Left ventricle myocardium inferior (tissue), 1 donor: ENCODE data around the gene GAPDHS. TPM values are rescaled to one million over a fixed set of nuclear protein-coding genes. Genes with fewer than 3 reads are reported as not detected.

ENCODE experiments used
- DNase-seq: peaks from one replicate; pipeline ENCODE4 v3.0.0-alpha.2; 2020
- H3K27ac ChIP-seq: fragments of 200-600 bp; replicated peaks from 2 replicates; pipeline ENCODE4 v1.8.0; 2021
- H3K27me3 ChIP-seq: fragments of 200-600 bp; 2 replicates; pipeline ENCODE4 v1.8.0; 2021; ENCODE audit warnings: low read depth
- H3K36me3 ChIP-seq: fragments of 200-600 bp; 2 replicates; pipeline ENCODE4 v1.8.0; 2021
- H3K4me1 ChIP-seq: fragments of 200-600 bp; 2 replicates; pipeline ENCODE4 v1.8.0; 2021
- H3K4me3 ChIP-seq: fragments of 200-600 bp; 2 replicates; pipeline ENCODE4 v1.8.0; 2021; ENCODE audit warnings: mild to moderate bottlenecking, moderate library complexity
- H3K9me3 ChIP-seq: fragments of 200-600 bp; replicated peaks from 2 replicates; pipeline ENCODE4 v1.8.0; 2021
- intact Hi-C: fragments of 100-400 bp; cut with micrococcal nuclease; formaldehyde crosslinking; loops from one replicate; pipeline ENCODE4 v1.11.0; 2022
- total RNA-seq: library from RNA; stranded (reverse); fragmentation: NEBNext Ultra II Directional; extraction: Animal tissue kit (Norgen Biotek cat#: 25700); gene quantifications from one replicate; pipeline ENCODE4 v1.2.1, GENCODE V29; 2021
- TF ChIP-seq, protein P1 (sequence below): fragments of 200-600 bp; IDR thresholded peaks from 2 replicates; pipeline ENCODE4 v1.8.0; 2021; ENCODE audit warnings: antibody characterized with exemption, mild to moderate bottlenecking, borderline replicate concordance
- donor health status: DM: no; HTN: yes; CAD: no; lungs with severe emphysema.

Gene GAPDHS
- total RNA-seq, 1 donor from 2014 or later, result not detected

- no peaks in the 10 kb centered on the region for H3K27me3 ChIP-seq
- H3K4me3 ChIP-seq, result no peak overlapping the region
- no peaks in the 10 kb centered on the region for H3K36me3 ChIP-seq
- DNase-seq, result no peak
- TF ChIP-seq, protein P1, sequence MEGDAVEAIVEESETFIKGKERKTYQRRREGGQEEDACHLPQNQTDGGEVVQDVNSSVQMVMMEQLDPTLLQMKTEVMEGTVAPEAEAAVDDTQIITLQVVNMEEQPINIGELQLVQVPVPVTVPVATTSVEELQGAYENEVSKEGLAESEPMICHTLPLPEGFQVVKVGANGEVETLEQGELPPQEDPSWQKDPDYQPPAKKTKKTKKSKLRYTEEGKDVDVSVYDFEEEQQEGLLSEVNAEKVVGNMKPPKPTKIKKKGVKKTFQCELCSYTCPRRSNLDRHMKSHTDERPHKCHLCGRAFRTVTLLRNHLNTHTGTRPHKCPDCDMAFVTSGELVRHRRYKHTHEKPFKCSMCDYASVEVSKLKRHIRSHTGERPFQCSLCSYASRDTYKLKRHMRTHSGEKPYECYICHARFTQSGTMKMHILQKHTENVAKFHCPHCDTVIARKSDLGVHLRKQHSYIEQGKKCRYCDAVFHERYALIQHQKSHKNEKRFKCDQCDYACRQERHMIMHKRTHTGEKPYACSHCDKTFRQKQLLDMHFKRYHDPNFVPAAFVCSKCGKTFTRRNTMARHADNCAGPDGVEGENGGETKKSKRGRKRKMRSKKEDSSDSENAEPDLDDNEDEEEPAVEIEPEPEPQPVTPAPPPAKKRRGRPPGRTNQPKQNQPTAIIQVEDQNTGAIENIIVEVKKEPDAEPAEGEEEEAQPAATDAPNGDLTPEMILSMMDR, result no peak
- H3K9me3 ChIP-seq, result no peaks in the 10 kb centered on the region
- peaks cover 15% of the 10 kb centered on the region for H3K4me1 ChIP-seq
- intact Hi-C loops, result loop anchor here (10.0 kb wide), 1 partner anchor 143 kb away; the partner anchor contains the start of gene FFAR3
- no peak overlapping the region for H3K27ac ChIP-seq
Measured at GRCh38 chr19:35498220-35498619, 35.0 kb upstream of the GAPDHS start.

DNA sequence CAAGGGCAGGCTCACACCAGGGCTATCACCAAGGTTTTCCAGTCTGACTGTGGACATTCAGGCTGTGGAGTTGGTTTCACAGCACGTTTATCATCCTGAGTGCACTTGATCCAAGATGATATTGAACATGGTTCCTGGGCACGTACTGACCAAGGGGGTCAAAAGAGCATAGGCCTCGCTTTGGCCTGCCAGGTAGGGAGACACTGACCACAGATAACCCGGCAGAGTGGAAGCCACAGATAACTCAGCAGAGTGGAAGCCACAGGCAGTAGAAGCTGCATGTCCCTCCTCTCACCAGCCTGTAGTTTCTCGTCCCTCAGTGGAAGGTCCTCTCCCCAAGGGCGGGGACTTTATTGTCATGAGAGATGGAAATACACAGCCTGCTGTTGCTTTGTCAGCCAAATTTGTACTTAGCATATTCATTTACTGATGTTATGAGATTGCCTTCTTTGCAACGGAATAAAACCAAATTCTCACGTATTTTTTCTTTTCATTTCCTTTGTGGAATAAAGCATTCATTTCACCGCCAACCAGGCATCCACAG, 34.2 kb upstream of the GAPDHS start:
- no peak overlapping the region for H3K4me3 ChIP-seq
- H3K27ac ChIP-seq, result no peak overlapping the region
- no peaks in the 10 kb centered on the region for H3K36me3 ChIP-seq
- TF ChIP-seq, protein P1, result no peak
- no peak for DNase-seq
- intact Hi-C loops, result loop anchor here (10.0 kb wide), 1 partner anchor 144 kb away; the partner anchor contains the start of gene FFAR3
- H3K4me1 ChIP-seq, result peaks cover 15% of the 10 kb centered on the region
- H3K9me3 ChIP-seq, result no peaks in the 10 kb centered on the region
- H3K27me3 ChIP-seq, result no peaks in the 10 kb centered on the region

- H3K27me3 ChIP-seq, result peaks cover 1% of the 10 kb centered on the region
- intact Hi-C loops, result no loop called here
- H3K9me3 ChIP-seq, result no peaks in the 10 kb centered on the region
- TF ChIP-seq, protein P1, result no peak
- no peak overlapping the region for H3K27ac ChIP-seq
- H3K4me3 ChIP-seq, result no peak overlapping the region
- no peaks in the 10 kb centered on the region for H3K36me3 ChIP-seq
- peaks cover 8% of the 10 kb centered on the region for H3K4me1 ChIP-seq
- DNase-seq, result no peak
Measured at GRCh38 chr19:35500611-35501010, 32.6 kb upstream of the GAPDHS start.

- intact Hi-C loops, result no loop called here
- no peaks in the 10 kb centered on the region for H3K36me3 ChIP-seq
- H3K4me3 ChIP-seq, result no peak overlapping the region
- peaks cover 7% of the 10 kb centered on the region for H3K4me1 ChIP-seq
- DNase-seq, result no peak
- no peak overlapping the region for H3K27ac ChIP-seq
- TF ChIP-seq, protein P1, result no peak
- no peaks in the 10 kb centered on the region for H3K9me3 ChIP-seq
- peaks cover 12% of the 10 kb centered on the region for H3K27me3 ChIP-seq
Measured at GRCh38 chr19:35501684-35502083, 31.6 kb upstream of the GAPDHS start.

GRCh38 chr19:35502751-35503150, 30.5 kb upstream of the GAPDHS start:
- no peak overlapping the region for H3K4me3 ChIP-seq
- H3K9me3 ChIP-seq, result no peaks in the 10 kb centered on the region
- intact Hi-C loops, result no loop called here
- H3K4me1 ChIP-seq, result peaks cover 7% of the 10 kb centered on the region
- TF ChIP-seq, protein P1, result no peak
- no peaks in the 10 kb centered on the region for H3K36me3 ChIP-seq
- H3K27ac ChIP-seq, result no peak overlapping the region
- peaks cover 23% of the 10 kb centered on the region for H3K27me3 ChIP-seq
- no peak for DNase-seq

DNA sequence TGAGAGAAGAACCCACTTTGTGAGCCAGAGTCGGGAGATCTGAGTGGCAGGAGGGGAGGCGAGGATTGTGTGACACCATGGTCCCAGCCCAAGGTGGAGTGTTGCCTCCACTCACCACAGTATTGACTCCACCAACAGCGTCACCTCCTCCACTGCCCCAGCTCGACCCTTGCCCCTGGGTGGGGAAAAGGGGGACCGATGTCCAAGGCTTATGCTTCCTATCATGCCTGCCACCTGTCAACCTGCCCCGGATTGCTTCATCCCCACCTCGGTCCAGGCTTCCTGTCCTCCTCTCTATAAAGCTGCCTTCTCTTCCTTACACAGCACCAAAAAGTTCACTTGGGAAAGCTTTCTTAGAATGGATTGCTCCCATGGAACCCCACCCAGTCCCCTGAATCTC, 27.2 kb upstream of the GAPDHS start:
- TF ChIP-seq, protein P1, result no peak
- Histone ChIP-seq H3K4me3 (no peak overlapping the region), H3K9me3 (no peaks in the 10 kb centered on the region), H3K36me3 (no peaks in the 10 kb centered on the region), H3K4me1 (peaks cover 20% of the 10 kb centered on the region), H3K27me3 (peaks cover 49% of the 10 kb centered on the region), H3K27ac (no peak overlapping the region)
- intact Hi-C loops, result no loop called here
- no peak for DNase-seq
